HepG2 (cell line): ENCODE results near the gene CD24. TPM values are rescaled to one million over a fixed set of nuclear protein-coding genes. Genes with fewer than 3 reads are reported as not detected.
A peak's percentile ranks its signal among the peaks of the same experiment; 100 is the strongest.

Experiments used
- FLYWCH1 ChIP-seq: sonication (generic); formaldehyde crosslinking; IDR thresholded peaks from 2 replicates; pipeline ENCODE4 v1.8.1; 2023; ENCODE audit warnings: mild to moderate bottlenecking, missing genetic modification reagents
- GABPB1 ChIP-seq: IDR thresholded peaks from 2 replicates; pipeline ENCODE4 v1.6.1; 2016; ENCODE audit warnings: mild to moderate bottlenecking, missing genetic modification reagents, moderate library complexity, missing compliant biosample characterization
- HDAC6 ChIP-seq: fragments of 200-600 bp; sonication (generic); IDR thresholded peaks from 2 replicates; pipeline ENCODE4 v1.7.0; 2017; ENCODE audit warnings: mild to moderate bottlenecking, antibody characterized with exemption, low read length, low read depth
- HNRNPH1 ChIP-seq: fragments of 200-400 bp; formaldehyde crosslinking; optimal IDR thresholded peaks from 2 replicates; pipeline ENCODE3; 2017; ENCODE audit warnings: mild to moderate bottlenecking, low read depth, low read length
- IKZF1 ChIP-seq: fragments of 450-650 bp; IDR thresholded peaks from 2 replicates; pipeline ENCODE4 v1.7.1; 2016
- MYPOP ChIP-seq: sonication (generic); formaldehyde crosslinking; IDR thresholded peaks from 2 replicates; pipeline ENCODE4 v1.8.1; 2023; ENCODE audit warnings: mild to moderate bottlenecking, moderate library complexity, missing genetic modification reagents
- NFKBIZ ChIP-seq: IDR thresholded peaks from 2 replicates; pipeline ENCODE4 v1.6.1; 2018; ENCODE audit warnings: missing genetic modification reagents, missing compliant biosample characterization
- NFYB ChIP-seq: sonication (generic); formaldehyde crosslinking; IDR thresholded peaks from 2 replicates; pipeline ENCODE4 v1.4.0; 2020; ENCODE audit warnings: missing genetic modification reagents
- STAG1 ChIP-seq: sonication (generic); formaldehyde crosslinking; IDR thresholded peaks from 2 replicates; pipeline ENCODE4 v1.4.0; 2020; ENCODE audit warnings: missing genetic modification reagents
- TEAD3 ChIP-seq: optimal IDR thresholded peaks from 2 replicates; pipeline ENCODE3; 2016; ENCODE audit warnings: borderline replicate concordance
- ZBTB14 ChIP-seq: sonication (generic); formaldehyde crosslinking; IDR thresholded peaks from 2 replicates; pipeline ENCODE4 v1.4.0; 2020; ENCODE audit warnings: missing genetic modification reagents
- ZBTB46 ChIP-seq: sonication (generic); formaldehyde crosslinking; IDR thresholded peaks from 2 replicates; pipeline ENCODE4 v1.4.0; 2020; ENCODE audit warnings: mild to moderate bottlenecking, missing genetic modification reagents, borderline replicate concordance
- ZNF124 ChIP-seq: sonication (generic); formaldehyde crosslinking; IDR thresholded peaks from 2 replicates; pipeline ENCODE4 v1.4.0; 2020; ENCODE audit warnings: missing genetic modification reagents
- ZNF547 ChIP-seq: sonication (generic); formaldehyde crosslinking; IDR thresholded peaks from 2 replicates; pipeline ENCODE4 v1.5.1; 2020; ENCODE audit warnings: mild to moderate bottlenecking, missing genetic modification reagents
- ZNF619 ChIP-seq: sonication (generic); formaldehyde crosslinking; IDR thresholded peaks from 2 replicates; pipeline ENCODE4 v1.4.0; 2020; ENCODE audit warnings: mild to moderate bottlenecking, missing genetic modification reagents
- ZNF747 ChIP-seq: sonication (generic); formaldehyde crosslinking; IDR thresholded peaks from 2 replicates; pipeline ENCODE4 v1.8.1; 2023; ENCODE audit warnings: missing genetic modification reagents, mild to moderate bottlenecking, borderline replicate concordance
- ZNF780A ChIP-seq: sonication (generic); formaldehyde crosslinking; IDR thresholded peaks from 2 replicates; pipeline ENCODE4 v1.8.0; 2022; ENCODE audit warnings: mild to moderate bottlenecking, missing genetic modification reagents, moderate library complexity
- ZXDC ChIP-seq: sonication (generic); formaldehyde crosslinking; IDR thresholded peaks from 2 replicates; pipeline ENCODE4 v1.5.0; 2020; ENCODE audit warnings: mild to moderate bottlenecking, missing genetic modification reagents
- polyA plus RNA-seq, 8 experiments: library from polyadenylated mRNA; depleted of rRNA in 3 of 8; stranded (reverse) in 7 of 8; unstranded in 1 of 8; fragments of >200 nt; fragmentation: Illumina TruSeq in 4 of 8; extraction: Trizol in 4 of 8; gene quantifications; 2 replicates each; pipeline versions ENCODE4 v1.2.1 to v1.2.3, GENCODE V29; 2011 to 2016; ENCODE audit warnings: low read depth in 4 of 8, missing spikeins in 1 of 8, mixed read lengths in 1 of 8; ENCODE audit not compliant: insufficient read depth in 1 of 8
- total RNA-seq, 5 experiments: library from RNA; depleted of rRNA; stranded (reverse); fragments of >200 nt; fragmentation: Illumina TruSeq; extraction: Trizol; gene quantifications; 2 replicates each; pipeline ENCODE4 v1.2.3, GENCODE V29; 2016; ENCODE audit warnings: low read depth in 1 of 5
- TF ChIP-seq, protein P1 (sequence below): sonication (generic); formaldehyde crosslinking; IDR thresholded peaks from 2 replicates; pipeline ENCODE4 v1.4.0; 2020; ENCODE audit warnings: mild to moderate bottlenecking, missing genetic modification reagents
- TF ChIP-seq, protein P2 (sequence below): sonication (generic); formaldehyde crosslinking; IDR thresholded peaks from 2 replicates; pipeline ENCODE4 v1.4.0; 2020; ENCODE audit warnings: missing genetic modification reagents

The CD24 gene
- total and polyA plus RNA-seq, 2 of the 13 experiments (the other 11 are each of a cell fraction or from before 2014, with no cell fraction given), result 11.3 to 30.5 TPM

GRCh38 chr6:106995640-106996039 is 21.1 kb upstream of the CD24 start (continued):
- TF ChIP-seq, protein P1, sequence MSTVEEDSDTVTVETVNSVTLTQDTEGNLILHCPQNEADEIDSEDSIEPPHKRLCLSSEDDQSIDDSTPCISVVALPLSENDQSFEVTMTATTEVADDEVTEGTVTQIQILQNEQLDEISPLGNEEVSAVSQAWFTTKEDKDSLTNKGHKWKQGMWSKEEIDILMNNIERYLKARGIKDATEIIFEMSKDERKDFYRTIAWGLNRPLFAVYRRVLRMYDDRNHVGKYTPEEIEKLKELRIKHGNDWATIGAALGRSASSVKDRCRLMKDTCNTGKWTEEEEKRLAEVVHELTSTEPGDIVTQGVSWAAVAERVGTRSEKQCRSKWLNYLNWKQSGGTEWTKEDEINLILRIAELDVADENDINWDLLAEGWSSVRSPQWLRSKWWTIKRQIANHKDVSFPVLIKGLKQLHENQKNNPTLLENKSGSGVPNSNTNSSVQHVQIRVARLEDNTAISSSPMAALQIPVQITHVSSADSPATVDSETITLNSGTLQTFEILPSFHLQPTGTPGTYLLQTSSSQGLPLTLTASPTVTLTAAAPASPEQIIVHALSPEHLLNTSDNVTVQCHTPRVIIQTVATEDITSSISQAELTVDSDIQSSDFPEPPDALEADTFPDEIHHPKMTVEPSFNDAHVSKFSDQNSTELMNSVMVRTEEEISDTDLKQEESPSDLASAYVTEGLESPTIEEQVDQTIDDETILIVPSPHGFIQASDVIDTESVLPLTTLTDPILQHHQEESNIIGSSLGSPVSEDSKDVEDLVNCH, result no peak
- TF ChIP-seq STAG1 (CRISPR knock-in tag), result no peak
- TF ChIP-seq ZNF780A (CRISPR knock-in tag), result no peak
- TF ChIP-seq FLYWCH1, result no peak
- no peak for TF ChIP-seq NFKBIZ (CRISPR knock-in tag)
- TF ChIP-seq ZNF124 (CRISPR knock-in tag), result no peak
- TF ChIP-seq ZNF747 (CRISPR knock-in tag), result no peak
- TF ChIP-seq ZBTB46 (CRISPR knock-in tag), result no peak
- TF ChIP-seq GABPB1 (CRISPR knock-in tag), result no peak
- TF ChIP-seq TEAD3, result peak; percentile 58
- no peak for TF ChIP-seq ZBTB14 (CRISPR knock-in tag)
- no peak for TF ChIP-seq MYPOP (CRISPR knock-in tag)
- no peak for TF ChIP-seq ZXDC (CRISPR knock-in tag)
- TF ChIP-seq ZNF619 (CRISPR knock-in tag), result no peak
- TF ChIP-seq NFYB (CRISPR knock-in tag), result no peak
- TF ChIP-seq HDAC6, result no peak
- TF ChIP-seq IKZF1, result no peak
- 0 out of 2 replicates have a peak, but pooled peaks have one; percentile 40 for TF ChIP-seq ZNF547 (CRISPR knock-in tag)
- TF ChIP-seq HNRNPH1, result no peak
- TF ChIP-seq, protein P2, sequence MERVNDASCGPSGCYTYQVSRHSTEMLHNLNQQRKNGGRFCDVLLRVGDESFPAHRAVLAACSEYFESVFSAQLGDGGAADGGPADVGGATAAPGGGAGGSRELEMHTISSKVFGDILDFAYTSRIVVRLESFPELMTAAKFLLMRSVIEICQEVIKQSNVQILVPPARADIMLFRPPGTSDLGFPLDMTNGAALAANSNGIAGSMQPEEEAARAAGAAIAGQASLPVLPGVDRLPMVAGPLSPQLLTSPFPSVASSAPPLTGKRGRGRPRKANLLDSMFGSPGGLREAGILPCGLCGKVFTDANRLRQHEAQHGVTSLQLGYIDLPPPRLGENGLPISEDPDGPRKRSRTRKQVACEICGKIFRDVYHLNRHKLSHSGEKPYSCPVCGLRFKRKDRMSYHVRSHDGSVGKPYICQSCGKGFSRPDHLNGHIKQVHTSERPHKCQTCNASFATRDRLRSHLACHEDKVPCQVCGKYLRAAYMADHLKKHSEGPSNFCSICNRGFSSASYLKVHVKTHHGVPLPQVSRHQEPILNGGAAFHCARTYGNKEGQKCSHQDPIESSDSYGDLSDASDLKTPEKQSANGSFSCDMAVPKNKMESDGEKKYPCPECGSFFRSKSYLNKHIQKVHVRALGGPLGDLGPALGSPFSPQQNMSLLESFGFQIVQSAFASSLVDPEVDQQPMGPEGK (CRISPR knock-in tag), result peak; percentile 33; the same call in 1 of the 2 replicates
